ENCODE data around the gene YY1AP1.
"Not testable (repeated sequence)": the region's sequence is repeated elsewhere in the genome, so short reads cannot be mapped to it uniquely, and the experiment has no call there.

YY1AP1 gene

GRCh38 chr1:155695072-155695471 is 6.5 kb upstream of the YY1AP1 start:
- DNase-seq (ENCODE audit: low spot score): no peak

GRCh38 chr1:155694167-155694566 is 5.6 kb upstream of the YY1AP1 start:
- no peak for DNase-seq (ENCODE audit: low spot score)

- no peak for DNase-seq (ENCODE audit: low spot score)
Measured at GRCh38 chr1:155691992-155692528, 3.5 kb upstream of the YY1AP1 start.

GRCh38 chr1:155689081-155689607 is 570 bp upstream of the YY1AP1 start, which contains the start of gene DAP3:
Gene DAP3 (plus strand): TSS chr1:155689091. CDS start chr1:155709780, 20,689 bp downstream.
- not testable (repeated sequence) for DNase-seq (ENCODE audit: low spot score)

GRCh38 chr1:155687705-155688323 is 760 bp downstream of the YY1AP1 start:
- not testable (repeated sequence) for DNase-seq (ENCODE audit: low spot score)

- DNase-seq (ENCODE audit: low spot score): no peak
Measured at GRCh38 chr1:155681776-155682175, 6.8 kb downstream of the YY1AP1 start.

- no peak for DNase-seq (ENCODE audit: low spot score)
Measured at GRCh38 chr1:155680531-155680930, 8.0 kb downstream of the YY1AP1 start.

- DNase-seq (ENCODE audit: low spot score): not testable (repeated sequence)
Measured at GRCh38 chr1:155678992-155679391, 9.6 kb downstream of the YY1AP1 start.

GRCh38 chr1:155678027-155678426 is 10.5 kb downstream of the YY1AP1 start:
- no peak for DNase-seq (ENCODE audit: low spot score)

GRCh38 chr1:155673003-155673402 is 15.6 kb downstream of the YY1AP1 start:
- no peak for DNase-seq (ENCODE audit: low spot score)

GRCh38 chr1:155671750-155672149 is 16.8 kb downstream of the YY1AP1 start:
- DNase-seq (ENCODE audit: low spot score): no peak

- no peak for DNase-seq (ENCODE audit: low spot score)
Measured at GRCh38 chr1:155669233-155670162, 19.1 kb downstream of the YY1AP1 start.

- DNase-seq (ENCODE audit: low spot score): not testable (repeated sequence)
Measured at GRCh38 chr1:155661239-155661638, 27.3 kb downstream of the YY1AP1 start.

GRCh38 chr1:155657463-155657862 is 31.1 kb downstream of the YY1AP1 start:
- DNase-seq (ENCODE audit: low spot score): no peak

- DNase-seq (ENCODE audit: low spot score): no peak
Measured at GRCh38 chr1:155652951-155653350, 35.6 kb downstream of the YY1AP1 start.

GRCh38 chr1:155651861-155652661 is 36.5 kb downstream of the YY1AP1 start:
- no peak for DNase-seq (ENCODE audit: low spot score)

- no peak for DNase-seq (ENCODE audit: low spot score)
Measured at GRCh38 chr1:155650231-155650757, 38.3 kb downstream of the YY1AP1 start.

- DNase-seq (ENCODE audit: low spot score): no peak
Measured at GRCh38 chr1:155649676-155650075, 38.9 kb downstream of the YY1AP1 start.

GRCh38 chr1:155648207-155649147 is 40.1 kb downstream of the YY1AP1 start:
- DNase-seq (ENCODE audit: low spot score): peak; percentile 56

GRCh38 chr1:155646307-155646706 is 42.3 kb downstream of the YY1AP1 start:
- no peak for DNase-seq (ENCODE audit: low spot score)

Measured in SK-N-DZ (cell line).